ENCODE results near the gene SNX2. TPM values are rescaled to one million over a fixed set of nuclear protein-coding genes. Genes with fewer than 3 reads are reported as not detected.

Gene SNX2
- total RNA-seq, 3 donors from 2014 or later (not counting 1 experiment from before 2014, with no cell fraction given): 47.9 to 57.4 (median 53.2) TPM

DNA sequence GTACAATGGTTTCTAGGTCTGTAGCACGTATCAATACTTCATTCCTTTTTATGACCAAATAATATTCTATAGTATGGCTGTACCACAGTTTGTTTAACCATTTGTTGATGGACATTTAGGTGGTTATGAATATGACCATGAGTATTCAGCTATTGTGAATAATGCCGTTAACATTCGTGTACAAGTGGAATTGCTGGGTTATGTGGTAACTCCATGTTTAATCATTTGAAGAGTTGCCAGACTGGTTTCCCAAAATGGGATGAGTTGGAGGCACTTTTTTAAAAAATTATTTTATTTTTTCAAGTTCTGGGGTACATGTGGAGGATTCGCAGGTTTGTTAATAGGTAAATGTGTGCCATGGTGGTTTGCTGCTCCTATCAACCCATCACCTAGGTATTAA, 4.6 kb downstream of the SNX2 start:
- Histone ChIP-seq H3K4me1 (ENCODE audit: control insufficient read depth, insufficient read depth, low read length) (peaks cover 5% of the 10 kb centered on the region), H3K4me3 (ENCODE audit: low read length) (no peak overlapping the region), H3K36me3 (ENCODE audit: control insufficient read depth, insufficient read depth, low read length) (no peaks in the 10 kb centered on the region), H3K9me3 (ENCODE audit: control insufficient read depth, insufficient read depth, low read length) (no peaks in the 10 kb centered on the region), H3K27me3 (ENCODE audit: control insufficient read depth, insufficient read depth, low read length) (no peaks in the 10 kb centered on the region), H3K27ac (ENCODE audit: low read length) (no peak overlapping the region)
- ATAC-seq (no peak), DNase-seq (no peak)
- no peak overlapping the region for H3K4me3 Mint-ChIP-seq
- intact Hi-C loops (cut with micrococcal nuclease): no loop called here
- peaks cover 44 to 48% of the 10 kb centered on the region in 2 donors for H3K4me1 Mint-ChIP-seq
- no peaks in the 10 kb centered on the region for H3K9me3 Mint-ChIP-seq
- no peak overlapping the region for H3K27ac Mint-ChIP-seq
- no peaks in the 10 kb centered on the region for H3K36me3 Mint-ChIP-seq
- TF ChIP-seq, protein P1, sequence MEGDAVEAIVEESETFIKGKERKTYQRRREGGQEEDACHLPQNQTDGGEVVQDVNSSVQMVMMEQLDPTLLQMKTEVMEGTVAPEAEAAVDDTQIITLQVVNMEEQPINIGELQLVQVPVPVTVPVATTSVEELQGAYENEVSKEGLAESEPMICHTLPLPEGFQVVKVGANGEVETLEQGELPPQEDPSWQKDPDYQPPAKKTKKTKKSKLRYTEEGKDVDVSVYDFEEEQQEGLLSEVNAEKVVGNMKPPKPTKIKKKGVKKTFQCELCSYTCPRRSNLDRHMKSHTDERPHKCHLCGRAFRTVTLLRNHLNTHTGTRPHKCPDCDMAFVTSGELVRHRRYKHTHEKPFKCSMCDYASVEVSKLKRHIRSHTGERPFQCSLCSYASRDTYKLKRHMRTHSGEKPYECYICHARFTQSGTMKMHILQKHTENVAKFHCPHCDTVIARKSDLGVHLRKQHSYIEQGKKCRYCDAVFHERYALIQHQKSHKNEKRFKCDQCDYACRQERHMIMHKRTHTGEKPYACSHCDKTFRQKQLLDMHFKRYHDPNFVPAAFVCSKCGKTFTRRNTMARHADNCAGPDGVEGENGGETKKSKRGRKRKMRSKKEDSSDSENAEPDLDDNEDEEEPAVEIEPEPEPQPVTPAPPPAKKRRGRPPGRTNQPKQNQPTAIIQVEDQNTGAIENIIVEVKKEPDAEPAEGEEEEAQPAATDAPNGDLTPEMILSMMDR (IDR thresholded peaks at IDR 0.05): no peak
- 94% methylated on average over 2 of the region's 4 CpGs for WGBS (ENCODE audit: insufficient coverage)
- H3K27me3 Mint-ChIP-seq (ENCODE audit: low read depth in 2 of 2): no peaks in the 10 kb centered on the region

DNA sequence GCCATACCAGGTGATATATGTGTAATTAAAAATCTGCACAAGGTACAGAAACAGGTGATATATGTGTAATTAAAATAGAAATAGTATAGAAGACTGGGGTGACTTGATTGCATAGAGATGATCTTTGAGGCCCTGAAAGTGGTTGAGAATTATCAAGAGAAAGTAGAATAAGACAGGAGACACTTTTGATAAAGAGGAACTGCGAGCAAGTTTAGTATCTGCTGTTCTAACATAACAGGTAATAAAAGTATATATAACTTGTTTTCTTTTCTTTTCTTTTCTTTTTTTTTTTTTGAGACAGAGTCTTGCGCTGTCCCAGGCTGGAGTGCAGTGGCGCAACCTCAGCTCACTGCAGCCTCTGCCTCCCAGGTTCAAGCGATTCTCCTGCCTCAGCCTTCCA, 5.4 kb downstream of the SNX2 start:
- Histone ChIP-seq H3K4me1 (ENCODE audit: control insufficient read depth, insufficient read depth, low read length) (peaks cover 3% of the 10 kb centered on the region), H3K4me3 (ENCODE audit: low read length) (no peak overlapping the region), H3K9me3 (ENCODE audit: control insufficient read depth, insufficient read depth, low read length) (no peaks in the 10 kb centered on the region), H3K27ac (ENCODE audit: low read length) (no peak overlapping the region), H3K27me3 (ENCODE audit: control insufficient read depth, insufficient read depth, low read length) (no peaks in the 10 kb centered on the region), H3K36me3 (ENCODE audit: control insufficient read depth, insufficient read depth, low read length) (no peaks in the 10 kb centered on the region)
- intact Hi-C loops (cut with micrococcal nuclease): no loop called here
- H3K9me3 Mint-ChIP-seq: peaks cover 2 to 4% of the 10 kb centered on the region in 2 donors
- TF ChIP-seq, protein P1 (IDR thresholded peaks at IDR 0.05): no peak
- H3K4me3 Mint-ChIP-seq: no peak overlapping the region
- no peaks in the 10 kb centered on the region for H3K27me3 Mint-ChIP-seq (ENCODE audit: low read depth in 2 of 2)
- no peak overlapping the region for H3K27ac Mint-ChIP-seq
- peaks cover 1% of the 10 kb centered on the region for H3K36me3 Mint-ChIP-seq
- no peak for DNase-seq
- H3K4me1 Mint-ChIP-seq: peaks cover 51 to 52% of the 10 kb centered on the region in 2 donors
- ATAC-seq: no peak
- WGBS (ENCODE audit: insufficient coverage): 85% methylated on average over 3 of the region's 4 CpGs

DNA sequence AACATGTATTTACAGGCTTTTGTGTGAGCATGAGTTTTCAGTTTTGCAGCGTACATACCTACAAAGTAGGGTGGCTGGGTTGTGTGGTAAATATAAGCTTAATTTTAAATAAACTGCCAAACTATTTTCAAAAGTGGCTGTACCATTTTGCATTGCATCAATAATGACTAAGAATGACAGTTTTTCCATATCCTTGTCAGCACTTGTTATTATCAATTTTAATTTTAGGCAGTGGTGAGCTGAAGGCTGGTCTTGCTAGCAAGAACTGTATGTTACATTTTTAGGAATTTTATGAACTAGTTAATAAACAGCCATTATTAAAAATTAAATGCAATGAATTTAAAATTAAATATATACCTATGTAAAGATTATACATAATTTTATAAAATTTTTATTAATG, 6.6 kb downstream of the SNX2 start:
- Histone ChIP-seq H3K4me3 (ENCODE audit: low read length) (no peak overlapping the region), H3K36me3 (ENCODE audit: control insufficient read depth, insufficient read depth, low read length) (no peaks in the 10 kb centered on the region), H3K4me1 (ENCODE audit: control insufficient read depth, insufficient read depth, low read length) (no peaks in the 10 kb centered on the region), H3K27ac (ENCODE audit: low read length) (no peak overlapping the region), H3K27me3 (ENCODE audit: control insufficient read depth, insufficient read depth, low read length) (no peaks in the 10 kb centered on the region), H3K9me3 (ENCODE audit: control insufficient read depth, insufficient read depth, low read length) (no peaks in the 10 kb centered on the region)
- peaks cover 5 to 8% of the 10 kb centered on the region in 2 donors for H3K9me3 Mint-ChIP-seq
- H3K4me1 Mint-ChIP-seq: peaks cover 44% of the 10 kb centered on the region in 2 donors
- no peak overlapping the region for H3K27ac Mint-ChIP-seq
- intact Hi-C loops (cut with micrococcal nuclease): no loop called here
- no CpG with 5 or more reads among the region's 1 CpG for WGBS (ENCODE audit: insufficient coverage)
- ATAC-seq (no peak), DNase-seq (no peak)
- peaks cover 11% of the 10 kb centered on the region for H3K36me3 Mint-ChIP-seq
- H3K4me3 Mint-ChIP-seq: no peak overlapping the region
- H3K27me3 Mint-ChIP-seq (ENCODE audit: low read depth in 2 of 2): no peaks in the 10 kb centered on the region
- TF ChIP-seq, protein P1 (IDR thresholded peaks at IDR 0.05): no peak

DNA sequence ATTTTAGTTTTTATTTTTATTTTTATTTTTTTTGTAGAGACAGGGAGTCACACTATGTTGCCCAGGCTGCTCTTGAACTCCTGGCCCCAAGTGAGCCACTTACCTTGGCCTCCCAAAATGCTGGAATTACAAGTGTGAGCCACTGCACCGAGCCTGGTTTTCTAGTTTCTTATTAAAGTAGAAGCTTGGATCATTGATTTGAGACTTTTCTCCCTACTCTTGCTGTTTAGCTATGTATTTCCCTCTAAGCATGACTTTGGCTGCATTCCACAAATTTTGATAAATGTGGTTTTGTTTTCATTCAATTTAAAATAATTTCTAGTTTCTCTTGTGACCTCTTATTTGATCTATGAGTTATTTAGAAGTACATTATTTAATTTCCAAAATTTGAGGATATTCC, 10.4 kb downstream of the SNX2 start:
- H3K4me1 Mint-ChIP-seq: peaks cover 36 to 37% of the 10 kb centered on the region in 2 donors

More for the DNA sequence above, 10.4 kb downstream of the SNX2 start:
- peaks cover 20% of the 10 kb centered on the region for H3K36me3 Mint-ChIP-seq
- no peak for DNase-seq
- intact Hi-C loops (cut with micrococcal nuclease): no loop called here
- no peaks in the 10 kb centered on the region for H3K4me1 ChIP-seq (ENCODE audit: control insufficient read depth, insufficient read depth, low read length)
- TF ChIP-seq, protein P1 (IDR thresholded peaks at IDR 0.05): no peak
- H3K27me3 ChIP-seq (ENCODE audit: control insufficient read depth, insufficient read depth, low read length): no peaks in the 10 kb centered on the region
- H3K4me3 ChIP-seq (ENCODE audit: low read length): no peak overlapping the region
- H3K9me3 Mint-ChIP-seq: peaks cover 5 to 8% of the 10 kb centered on the region in 2 donors
- H3K27ac ChIP-seq (ENCODE audit: low read length): no peak overlapping the region
- no peaks in the 10 kb centered on the region for H3K36me3 ChIP-seq (ENCODE audit: control insufficient read depth, insufficient read depth, low read length)
- ATAC-seq: no peak
- WGBS (ENCODE audit: insufficient coverage): no CpG with 5 or more reads among the region's 1 CpG
- no peaks in the 10 kb centered on the region for H3K9me3 ChIP-seq (ENCODE audit: control insufficient read depth, insufficient read depth, low read length)
- no peaks in the 10 kb centered on the region for H3K27me3 Mint-ChIP-seq (ENCODE audit: low read depth in 2 of 2)
- no peak overlapping the region for H3K4me3 Mint-ChIP-seq
- H3K27ac Mint-ChIP-seq: no peak overlapping the region

Measured in natural killer cell (primary cell).